Liver (tissue), 9 donors: ENCODE data around the gene ATG16L1. TPM values are rescaled to one million over a fixed set of nuclear protein-coding genes. Genes with fewer than 3 reads are reported as not detected.
A peak's percentile ranks its signal among the peaks of the same experiment; 100 is the strongest.

ENCODE experiments used
- DNase-seq: peaks from one replicate; pipeline ENCODE4 v3.0.0-alpha.2; 2017; ENCODE audit warnings: low spot score
- H3K27ac ChIP-seq, 2 donors: one replicate each; pipeline ENCODE4 v1.7.0; 2013; ENCODE audit warnings: inconsistent platforms in 2 of 2, low read length in 2 of 2, control low read depth in 1 of 2, low read depth in 1 of 2, mild to moderate bottlenecking in 1 of 2
- H3K27me3 ChIP-seq, 4 donors: one replicate each; pipeline versions ENCODE4 v1.6.1 to v1.7.0; 2013; ENCODE audit warnings: low read length in 3 of 4, inconsistent platforms in 1 of 4, mild to moderate bottlenecking in 1 of 4, moderate library complexity in 1 of 4; ENCODE audit not compliant: control insufficient read depth in 4 of 4, insufficient read depth in 4 of 4
- H3K36me3 ChIP-seq, 4 donors: one replicate each; pipeline versions ENCODE4 v1.6.1 to v1.7.0; 2013; ENCODE audit warnings: low read length in 3 of 4, mild to moderate bottlenecking in 3 of 4, low read depth in 1 of 4, moderate library complexity in 1 of 4; ENCODE audit not compliant: control insufficient read depth in 4 of 4, insufficient read depth in 3 of 4
- H3K4me1 ChIP-seq, 4 donors: one replicate each; pipeline versions ENCODE4 v1.6.1 to v1.7.0; 2013; ENCODE audit warnings: low read length in 3 of 4, mild to moderate bottlenecking in 3 of 4, moderate library complexity in 1 of 4; ENCODE audit not compliant: control insufficient read depth in 4 of 4, insufficient read depth in 4 of 4
- H3K4me3 ChIP-seq, 3 donors: one replicate each; pipeline versions ENCODE4 v1.6.1 to v1.7.0; 2013; ENCODE audit warnings: low read length in 3 of 3, control low read depth in 1 of 3, low read depth in 1 of 3, mild to moderate bottlenecking in 1 of 3
- H3K9ac ChIP-seq, 2 donors: one replicate each; pipeline ENCODE4 v1.7.0; 2013; ENCODE audit warnings: low read length in 2 of 2, mild to moderate bottlenecking in 2 of 2, moderate library complexity in 2 of 2, control low read depth in 1 of 2, low read depth in 1 of 2
- H3K9me3 ChIP-seq, 4 donors: one replicate each; pipeline versions ENCODE4 v1.6.1 to v1.7.0; 2013; ENCODE audit warnings: low read length in 3 of 4; ENCODE audit not compliant: control insufficient read depth in 4 of 4
- ATF3 ChIP-seq: IDR thresholded peaks from 2 replicates; pipeline ENCODE4 v1.6.1; 2016; ENCODE audit warnings: antibody characterized with exemption
- CTCF ChIP-seq: fragments of 150-350 bp; IDR thresholded peaks from 2 replicates; pipeline ENCODE4 v1.5.1; 2017; ENCODE audit warnings: improper control_type of control experiment, low read depth, low read length; ENCODE audit not compliant: missing input control
- EGR1 ChIP-seq, 2 donors: IDR thresholded peaks; 2 replicates each; pipeline ENCODE4 v1.6.1; 2016 to 2018; ENCODE audit warnings: antibody characterized with exemption in 2 of 2, low read depth in 2 of 2
- FOXA1 ChIP-seq: IDR thresholded peaks from 2 replicates; pipeline ENCODE4 v1.6.1; 2016; ENCODE audit warnings: antibody characterized with exemption
- FOXA2 ChIP-seq: IDR thresholded peaks from 2 replicates; pipeline ENCODE4 v1.6.1; 2016; ENCODE audit warnings: antibody characterized with exemption
- GABPA ChIP-seq, 2 donors: IDR thresholded peaks in 1 of 2; conservative IDR thresholded peaks in 1 of 2; 2 replicates each; pipeline ENCODE4 v1.6.1; 2016; ENCODE audit warnings: antibody characterized with exemption in 2 of 2, mild to moderate bottlenecking in 1 of 2, moderate library complexity in 1 of 2
- HNF4A ChIP-seq, 2 donors: conservative IDR thresholded peaks; 2 replicates each; pipeline ENCODE4 v1.6.1; 2016; ENCODE audit warnings: antibody characterized with exemption in 2 of 2, mild to moderate bottlenecking in 2 of 2
- JUND ChIP-seq, 2 donors: IDR thresholded peaks; 2 replicates each; pipeline ENCODE4 v1.6.1; 2016; ENCODE audit warnings: antibody characterized with exemption in 2 of 2
- MAX ChIP-seq: IDR thresholded peaks from 2 replicates; pipeline ENCODE4 v1.6.1; 2016; ENCODE audit warnings: antibody characterized with exemption
- NR2F2 ChIP-seq: IDR thresholded peaks from 2 replicates; pipeline ENCODE4 v1.6.1; 2016; ENCODE audit warnings: antibody characterized with exemption
- RAD21 ChIP-seq, 2 donors: IDR thresholded peaks; 2 replicates each; pipeline ENCODE4 v1.6.1; 2016; ENCODE audit warnings: antibody characterized with exemption in 2 of 2, mild to moderate bottlenecking in 2 of 2
- REST ChIP-seq: IDR thresholded peaks from 2 replicates; pipeline ENCODE4 v1.6.1; 2016; ENCODE audit warnings: antibody characterized with exemption, mild to moderate bottlenecking
- RXRA ChIP-seq, 2 donors: IDR thresholded peaks; 2 replicates each; pipeline ENCODE4 v1.6.1; 2017 to 2018; ENCODE audit warnings: antibody characterized with exemption in 2 of 2, mild to moderate bottlenecking in 1 of 2
- SP1 ChIP-seq: IDR thresholded peaks from 2 replicates; pipeline ENCODE4 v1.6.1; 2018; ENCODE audit warnings: antibody characterized with exemption, mild to moderate bottlenecking
- TAF1 ChIP-seq: conservative IDR thresholded peaks from 2 replicates; pipeline ENCODE4 v1.6.1; 2016; ENCODE audit warnings: antibody characterized with exemption, mild to moderate bottlenecking
- YY1 ChIP-seq: IDR thresholded peaks from 2 replicates; pipeline ENCODE4 v1.6.1; 2016; ENCODE audit warnings: antibody characterized with exemption, mild to moderate bottlenecking
- ZBTB33 ChIP-seq: IDR thresholded peaks from 2 replicates; pipeline ENCODE4 v1.6.1; 2016; ENCODE audit warnings: antibody characterized with exemption
- WGBS: extraction: QIAGEN DNeasy Blood & Tissue Kit; methylation state at CpG from one replicate; pipeline ENCODE4 v1.1.7; 2013; 5-methylcytosine and 5-hydroxymethylcytosine counted together
- polyA plus RNA-seq, 2 donors: library from polyadenylated mRNA; stranded (reverse) in 1 of 2; unstranded in 1 of 2; fragments of 200-250 nt in 1 of 2; fragments of >200 nt in 1 of 2; fragmentation: Nextera tagmentation in 1 of 2; extraction: Ambion mirVana in 1 of 2; gene quantifications; one replicate each; pipeline versions ENCODE4 v1.2.1 to v1.2.3, GENCODE V29; 2013 to 2015
- total RNA-seq, 2 donors: library from RNA; depleted of rRNA; stranded (reverse); fragments of >200 nt; gene quantifications; one replicate each; pipeline ENCODE4 v1.2.3, GENCODE V29; 2014
- donor health status: healthy.
- donor health status: healthy.
- donor health status: healthy.
- donor health status: healthy.
- donor health status: healthy.

The ATG16L1 gene
- total and polyA plus RNA-seq, 4 donors: 6.4 to 22.8 (median 15.7) TPM

GRCh38 chr2:233266481-233266880 lies 15.0 kb downstream of the ATG16L1 start:
- no peak overlapping the region for H3K27ac ChIP-seq
- TF ChIP-seq YY1: no peak
- no peaks in the 10 kb centered on the region for H3K27me3 ChIP-seq
- H3K9me3 ChIP-seq: no peaks in the 10 kb centered on the region
- H3K4me3 ChIP-seq: no peak overlapping the region
- DNase-seq: no peak
- peaks cover 0 to 15% (median 2%) of the 10 kb centered on the region in 4 donors for H3K4me1 ChIP-seq
- H3K9ac ChIP-seq: no peak overlapping the region
- peaks cover 4 to 58% (median 53%) of the 10 kb centered on the region in 4 donors for H3K36me3 ChIP-seq
- 97% methylated on average over 4 of the region's 4 CpGs for WGBS

GRCh38 chr2:233267516-233268245 lies 16.2 kb downstream of the ATG16L1 start:
- H3K4me1 ChIP-seq: peaks cover 0 to 22% (median 6%) of the 10 kb centered on the region in 4 donors
- 87% methylated on average over 6 of the region's 6 CpGs for WGBS

GRCh38 chr2:233270366-233270765 lies 18.9 kb downstream of the ATG16L1 start:
- WGBS: 65% methylated on average over 5 of the region's 5 CpGs
- H3K9ac ChIP-seq: no peak overlapping the region
- H3K27me3 ChIP-seq: no peaks in the 10 kb centered on the region
- no peak overlapping the region for H3K27ac ChIP-seq
- peaks cover 8 to 57% (median 48%) of the 10 kb centered on the region in 4 donors for H3K36me3 ChIP-seq
- peaks cover 0 to 12% (median 6%) of the 10 kb centered on the region in 4 donors for H3K4me1 ChIP-seq
- H3K4me3 ChIP-seq: no peak overlapping the region
- TF ChIP-seq YY1: no peak
- no peak for TF ChIP-seq JUND (IDR thresholded peaks at IDR 0.05)
- no peak for TF ChIP-seq FOXA2
- TF ChIP-seq FOXA1: no peak
- TF ChIP-seq CTCF: no peak
- TF ChIP-seq RAD21 (IDR thresholded peaks at IDR 0.05): no peak
- no peak for TF ChIP-seq HNF4A (conservative IDR thresholded peaks at IDR 0.05)
- TF ChIP-seq RXRA (IDR thresholded peaks at IDR 0.05): no peak
- no peak for TF ChIP-seq SP1
- no peak for TF ChIP-seq REST
- no peak for TF ChIP-seq EGR1 (IDR thresholded peaks at IDR 0.05; ENCODE audit: low read depth in 2 of 2)
- no peak for TF ChIP-seq MAX
- no peak for TF ChIP-seq TAF1
- no peak for TF ChIP-seq ATF3
- no peak for TF ChIP-seq NR2F2
- no peak for DNase-seq
- H3K9me3 ChIP-seq: no peaks in the 10 kb centered on the region

More at GRCh38 chr2:233267516-233268245, 16.2 kb downstream of the ATG16L1 start:
- Histone ChIP-seq H3K27ac (peak overlapping the region in 1 of 2 donors; percentile 4), H3K36me3 (peaks cover 4 to 52% (median 44%) of the 10 kb centered on the region in 4 donors), H3K9ac (no peak overlapping the region), H3K9me3 (no peaks in the 10 kb centered on the region), H3K4me3 (no peak overlapping the region), H3K27me3 (no peaks in the 10 kb centered on the region)
- no peak for DNase-seq
- TF ChIP-seq RAD21 (IDR thresholded peaks at IDR 0.05) (no peak), ZBTB33 (no peak), SP1 (peak; percentile 17), FOXA1 (no peak), YY1 (no peak), NR2F2 (no peak), TAF1 (no peak), JUND (IDR thresholded peaks at IDR 0.05) (no peak), GABPA (IDR thresholded peaks at IDR 0.05 in 1 of 2, conservative IDR thresholded peaks at IDR 0.05 in 1 of 2) (peak in 1 of 2 donors; percentile 29)
